HUES6 (cell line): ENCODE results near the gene TJP2.

Source experiments
- H3K27ac ChIP-seq: 2 replicates; pipeline ENCODE4 v1.7.0; 2013; ENCODE audit warnings: low read depth, mild to moderate bottlenecking, low read length, inconsistent platforms
- H3K27me3 ChIP-seq: 2 replicates; pipeline ENCODE4 v1.6.1; 2013; ENCODE audit warnings: low read length; ENCODE audit not compliant: control insufficient read depth, insufficient read depth
- H3K36me3 ChIP-seq: 2 replicates; pipeline ENCODE4 v1.6.1; 2013; ENCODE audit warnings: low read length; ENCODE audit not compliant: control insufficient read depth, insufficient read depth
- H3K4me1 ChIP-seq: 2 replicates; pipeline ENCODE4 v1.6.1; 2013; ENCODE audit warnings: low read length; ENCODE audit not compliant: control insufficient read depth, insufficient read depth
- H3K4me3 ChIP-seq: 2 replicates; pipeline ENCODE4 v1.5.1; 2013; ENCODE audit warnings: low read depth, low read length
- H3K9ac ChIP-seq: one replicate; pipeline ENCODE4 v1.6.1; 2013; ENCODE audit warnings: mild to moderate bottlenecking, low read length
- H3K9me3 ChIP-seq: 2 replicates; pipeline ENCODE4 v1.6.1; 2013; ENCODE audit warnings: low read depth, low read length; ENCODE audit not compliant: control insufficient read depth, insufficient read depth

Gene TJP2

GRCh38 chr9:69207503-69207902 lies 33.4 kb downstream of the TJP2 start:
- no peak overlapping the region for H3K4me3 ChIP-seq
- H3K9me3 ChIP-seq: no peaks in the 10 kb centered on the region
- peaks cover 46% of the 10 kb centered on the region for H3K4me1 ChIP-seq
- H3K27me3 ChIP-seq: no peaks in the 10 kb centered on the region
- H3K27ac ChIP-seq: no peak overlapping the region
- no peak overlapping the region for H3K9ac ChIP-seq
- H3K36me3 ChIP-seq: no peaks in the 10 kb centered on the region

GRCh38 chr9:69211424-69212036 lies 37.5 kb downstream of the TJP2 start:
- Histone ChIP-seq H3K9ac (no peak overlapping the region), H3K9me3 (no peaks in the 10 kb centered on the region), H3K4me3 (no peak overlapping the region), H3K27ac (no peak overlapping the region; the same call in 1 of the 2 replicates), H3K4me1 (peaks cover 20% of the 10 kb centered on the region), H3K36me3 (no peaks in the 10 kb centered on the region; the same call in 1 of the 2 replicates), H3K27me3 (no peaks in the 10 kb centered on the region)

- Histone ChIP-seq H3K27ac (no peak overlapping the region), H3K27me3 (no peaks in the 10 kb centered on the region), H3K4me1 (peaks cover 12% of the 10 kb centered on the region; the same call in 1 of the 2 replicates), H3K4me3 (no peak overlapping the region), H3K36me3 (peaks cover 14% of the 10 kb centered on the region), H3K9ac (no peak overlapping the region), H3K9me3 (no peaks in the 10 kb centered on the region)
Measured at GRCh38 chr9:69213647-69214046, 39.6 kb downstream of the TJP2 start.

GRCh38 chr9:69214939-69215338 lies 40.9 kb downstream of the TJP2 start:
- no peaks in the 10 kb centered on the region for H3K27me3 ChIP-seq
- H3K4me1 ChIP-seq: peaks cover 12% of the 10 kb centered on the region; the same call in 1 of the 2 replicates
- H3K4me3 ChIP-seq: no peak overlapping the region
- no peak overlapping the region for H3K27ac ChIP-seq
- H3K9me3 ChIP-seq: no peaks in the 10 kb centered on the region
- H3K9ac ChIP-seq: no peak overlapping the region
- H3K36me3 ChIP-seq: peaks cover 22% of the 10 kb centered on the region

GRCh38 chr9:69215774-69216485 lies 41.9 kb downstream of the TJP2 start:
- no peak overlapping the region for H3K9ac ChIP-seq
- H3K4me3 ChIP-seq: no peak overlapping the region
- no peaks in the 10 kb centered on the region for H3K27me3 ChIP-seq
- H3K9me3 ChIP-seq: no peaks in the 10 kb centered on the region
- H3K4me1 ChIP-seq: peaks cover 12% of the 10 kb centered on the region; the same call in 1 of the 2 replicates
- H3K27ac ChIP-seq: no peak overlapping the region
- peaks cover 30% of the 10 kb centered on the region for H3K36me3 ChIP-seq

- Histone ChIP-seq H3K9ac (no peak overlapping the region), H3K9me3 (no peaks in the 10 kb centered on the region), H3K27me3 (no peaks in the 10 kb centered on the region), H3K4me1 (no peaks in the 10 kb centered on the region), H3K4me3 (no peak overlapping the region), H3K27ac (no peak overlapping the region), H3K36me3 (peaks cover 42% of the 10 kb centered on the region)
Measured at GRCh38 chr9:69218166-69218565, 44.1 kb downstream of the TJP2 start.

GRCh38 chr9:69221036-69221435 lies 47.0 kb downstream of the TJP2 start:
- Histone ChIP-seq H3K36me3 (peaks cover 52% of the 10 kb centered on the region), H3K9ac (no peak overlapping the region), H3K4me1 (no peaks in the 10 kb centered on the region; the same call in 1 of the 2 replicates), H3K27ac (no peak overlapping the region), H3K4me3 (no peak overlapping the region), H3K9me3 (no peaks in the 10 kb centered on the region), H3K27me3 (no peaks in the 10 kb centered on the region)

- H3K4me1 ChIP-seq: no peaks in the 10 kb centered on the region; the same call in 1 of the 2 replicates
- no peaks in the 10 kb centered on the region for H3K9me3 ChIP-seq
- no peak overlapping the region for H3K4me3 ChIP-seq
- no peaks in the 10 kb centered on the region for H3K27me3 ChIP-seq
- no peak overlapping the region for H3K9ac ChIP-seq
- 0 out of 2 replicates have a peak overlapping the region, but pooled peaks have one; percentile 4 for H3K27ac ChIP-seq
- H3K36me3 ChIP-seq: peaks cover 59% of the 10 kb centered on the region
Measured at GRCh38 chr9:69222970-69223369, 48.9 kb downstream of the TJP2 start.

GRCh38 chr9:69223605-69224004 lies 49.5 kb downstream of the TJP2 start:
- Histone ChIP-seq H3K36me3 (peaks cover 60% of the 10 kb centered on the region), H3K4me1 (no peaks in the 10 kb centered on the region; the same call in 1 of the 2 replicates), H3K9me3 (no peaks in the 10 kb centered on the region), H3K9ac (no peak overlapping the region), H3K27me3 (no peaks in the 10 kb centered on the region), H3K27ac (no peak overlapping the region), H3K4me3 (no peak overlapping the region)

GRCh38 chr9:69229367-69229766 lies 55.3 kb downstream of the TJP2 start:
- H3K36me3 ChIP-seq: peaks cover 56% of the 10 kb centered on the region
- no peak overlapping the region for H3K4me3 ChIP-seq
- H3K9ac ChIP-seq: peak overlapping the region; percentile 2
- peaks cover 49% of the 10 kb centered on the region for H3K4me1 ChIP-seq
- H3K27ac ChIP-seq: peak overlapping the region; percentile 61
- no peaks in the 10 kb centered on the region for H3K9me3 ChIP-seq
- no peaks in the 10 kb centered on the region for H3K27me3 ChIP-seq

GRCh38 chr9:69232135-69232534 lies 58.1 kb downstream of the TJP2 start:
- H3K36me3 ChIP-seq: peaks cover 62% of the 10 kb centered on the region
- no peak overlapping the region for H3K9ac ChIP-seq
- no peaks in the 10 kb centered on the region for H3K27me3 ChIP-seq
- H3K4me3 ChIP-seq: peak overlapping the region; percentile 1; the same call in 1 of the 2 replicates
- H3K4me1 ChIP-seq: peaks cover 49% of the 10 kb centered on the region
- no peaks in the 10 kb centered on the region for H3K9me3 ChIP-seq
- H3K27ac ChIP-seq: peak overlapping the region; percentile 71
